HG03097 (cell line): ENCODE measurements around the gene MYO7B.

Experiments used
- ATAC-seq: cut with Tn5 transposase; IDR thresholded peaks from one replicate; pipeline ENCODE4 v1.9.1; 2021; ENCODE audit not compliant: unreplicated experiment, low FRiP score

The MYO7B gene

DNA sequence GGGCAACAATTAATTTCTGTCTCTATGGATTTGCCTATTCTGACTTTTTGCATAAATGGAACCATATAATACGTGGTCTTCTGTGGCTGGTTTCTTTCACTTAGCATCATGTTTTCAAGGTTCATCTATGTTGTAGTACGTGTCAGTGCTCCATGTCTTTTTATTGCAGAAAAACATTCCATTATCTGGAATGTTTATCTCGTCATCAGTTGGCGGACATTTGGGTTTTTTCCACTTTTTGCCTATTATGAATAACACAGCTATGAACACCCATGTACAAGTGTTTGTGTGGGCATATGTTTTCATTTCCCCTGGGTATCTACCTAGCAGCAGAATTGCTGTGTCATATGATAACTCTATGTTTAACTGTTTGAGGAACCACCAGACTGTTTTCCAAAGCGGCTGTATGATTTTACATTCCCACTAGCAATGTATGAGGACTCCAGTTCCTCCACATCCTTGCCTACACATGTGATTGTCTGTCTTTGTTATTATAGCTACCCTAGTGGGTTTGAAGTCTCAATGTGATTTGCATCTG is 49.9 kb downstream of the MYO7B start:
- no peak for ATAC-seq

DNA sequence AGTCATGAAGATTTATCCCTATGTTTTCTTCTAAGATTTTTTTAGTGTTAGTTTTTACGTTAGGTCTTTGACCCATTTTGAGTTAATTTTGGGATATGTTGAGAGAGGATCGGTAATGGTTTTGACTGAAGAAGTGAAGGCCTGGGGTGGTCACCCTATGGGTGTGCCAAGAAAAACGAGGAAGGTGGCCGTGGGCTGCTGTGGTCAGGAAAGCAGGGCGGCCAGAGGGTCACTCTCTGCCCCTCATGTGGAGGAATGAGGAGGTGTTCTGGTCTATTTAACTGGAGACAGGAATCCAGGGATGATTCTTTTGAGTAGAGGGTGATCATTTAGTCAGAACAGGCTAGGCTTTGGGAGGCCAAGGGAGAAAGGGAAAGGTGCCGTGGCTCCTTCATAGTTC is 50.7 kb downstream of the MYO7B start:
- ATAC-seq, result no peak

DNA sequence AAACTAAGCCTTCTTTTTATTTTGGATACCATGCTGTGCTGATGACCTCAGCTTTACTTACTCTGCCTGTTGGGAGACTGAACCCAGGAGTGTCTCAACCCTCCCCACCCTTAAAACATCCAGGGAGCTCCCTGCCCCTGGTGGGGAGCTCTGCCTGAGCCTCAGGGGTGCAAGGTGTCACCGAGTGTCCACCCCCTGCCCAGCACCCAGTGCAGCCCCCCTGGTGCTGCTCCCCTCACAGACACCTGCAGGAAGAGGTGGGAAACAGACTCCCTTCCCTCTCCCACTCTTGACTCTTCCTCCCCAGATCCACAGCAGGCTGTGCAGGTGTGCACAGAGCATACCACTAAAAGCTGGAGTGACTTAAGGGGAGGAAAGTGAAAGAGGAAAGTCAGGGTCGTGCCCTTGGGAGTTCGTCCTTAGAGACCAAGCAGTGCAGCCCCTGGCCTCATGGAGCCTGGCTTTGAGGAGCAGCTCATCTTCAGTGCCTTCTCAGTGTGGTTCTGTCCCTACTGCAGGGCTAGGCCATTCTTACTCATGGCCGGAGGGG is 51.3 kb downstream of the MYO7B start:
- no peak for ATAC-seq

DNA sequence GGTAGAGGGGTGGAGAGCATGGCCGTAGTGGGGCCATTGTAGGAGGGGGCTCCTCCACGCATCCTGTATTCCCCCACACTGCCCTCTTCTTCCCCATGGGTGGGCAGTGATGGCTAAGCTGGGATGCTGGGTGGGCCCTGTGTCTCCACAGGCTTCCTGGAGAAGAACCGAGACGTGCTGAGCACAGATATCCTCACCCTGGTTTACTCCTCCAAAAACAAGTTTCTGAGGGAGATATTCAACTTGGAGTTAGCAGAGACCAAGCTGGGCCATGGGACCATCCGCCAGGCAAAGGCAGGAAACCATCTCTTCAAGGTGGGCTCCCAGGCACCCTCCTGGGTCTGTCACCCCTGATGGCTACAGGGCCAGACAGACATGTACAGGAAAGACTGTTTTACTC is 52.8 kb downstream of the MYO7B start:
- no peak for ATAC-seq

DNA sequence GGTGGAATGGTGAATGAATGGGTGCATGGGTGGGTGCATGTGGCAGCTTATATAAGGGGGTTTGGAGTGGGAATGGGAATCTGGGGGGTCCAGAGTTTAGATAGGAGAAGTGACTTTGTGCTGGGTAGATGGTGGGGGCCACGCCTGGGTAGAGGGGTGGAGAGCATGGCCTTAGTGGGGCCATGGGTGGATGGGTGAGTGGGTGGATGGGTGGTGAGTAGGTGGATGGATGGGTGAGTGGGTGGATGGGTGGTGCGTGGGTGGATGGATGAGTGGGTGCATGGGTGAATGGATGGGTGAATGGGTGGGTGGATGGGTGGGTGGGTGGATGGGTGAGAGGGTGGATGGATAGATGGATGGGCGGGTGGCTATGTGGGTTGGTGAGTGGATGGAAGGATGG is 53.9 kb downstream of the MYO7B start:
- ATAC-seq, result no peak

DNA sequence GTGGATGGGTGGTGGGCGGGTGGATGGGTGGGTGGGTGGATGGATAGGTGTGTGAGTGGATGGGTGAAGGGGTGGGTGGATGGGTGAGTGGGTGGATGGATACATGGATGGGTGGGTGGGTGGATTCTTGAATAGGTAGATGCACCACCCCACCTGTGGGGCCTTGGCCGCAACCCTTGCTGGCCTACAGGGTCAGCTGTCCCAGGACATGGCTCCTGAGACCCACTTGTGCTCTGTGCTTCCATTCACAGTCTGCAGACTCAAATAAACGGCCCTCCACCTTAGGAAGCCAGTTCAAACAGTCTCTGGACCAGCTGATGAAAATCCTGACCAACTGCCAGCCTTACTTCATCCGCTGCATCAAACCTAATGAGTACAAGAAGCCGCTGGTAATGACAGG is 54.4 kb downstream of the MYO7B start:
- no peak for ATAC-seq

DNA sequence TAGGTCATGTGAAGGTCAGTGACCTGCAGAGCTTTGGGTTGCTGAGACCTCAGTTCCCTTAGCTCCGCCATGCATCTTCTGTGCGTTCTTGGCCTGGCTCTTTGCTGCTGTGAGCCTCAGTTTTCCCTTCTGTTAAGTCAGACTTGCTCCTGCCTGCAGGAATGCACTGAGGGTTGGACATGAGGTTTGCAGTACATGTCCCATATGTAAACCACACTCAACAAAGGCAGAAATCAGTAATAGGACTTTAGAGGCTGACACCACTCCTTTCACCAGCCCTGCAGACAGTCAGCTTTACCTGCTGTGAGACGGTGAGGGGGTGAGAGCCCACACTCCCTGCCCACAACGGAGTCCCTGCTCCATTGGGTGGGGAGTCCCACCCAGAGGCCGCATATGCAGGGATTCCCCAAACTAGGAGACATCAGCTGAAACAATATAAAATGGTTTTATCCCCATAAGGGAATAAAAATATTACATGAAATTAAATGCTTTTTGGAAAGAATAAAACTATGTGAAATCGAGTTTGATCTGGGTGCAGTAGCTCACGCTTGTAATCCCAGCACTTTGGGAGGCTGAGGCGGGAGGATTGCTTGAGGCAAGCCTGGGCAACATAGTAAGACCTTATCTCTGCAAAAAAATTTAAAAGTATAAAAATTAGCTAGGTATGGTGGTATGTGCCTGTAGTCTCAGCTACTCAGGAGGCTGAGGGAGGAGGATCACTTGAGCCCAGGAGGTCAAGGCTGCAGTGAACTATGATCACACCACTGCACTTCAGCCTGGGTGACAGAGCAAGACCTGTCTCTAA is 55.1 kb downstream of the MYO7B start:
- ATAC-seq, result no peak

DNA sequence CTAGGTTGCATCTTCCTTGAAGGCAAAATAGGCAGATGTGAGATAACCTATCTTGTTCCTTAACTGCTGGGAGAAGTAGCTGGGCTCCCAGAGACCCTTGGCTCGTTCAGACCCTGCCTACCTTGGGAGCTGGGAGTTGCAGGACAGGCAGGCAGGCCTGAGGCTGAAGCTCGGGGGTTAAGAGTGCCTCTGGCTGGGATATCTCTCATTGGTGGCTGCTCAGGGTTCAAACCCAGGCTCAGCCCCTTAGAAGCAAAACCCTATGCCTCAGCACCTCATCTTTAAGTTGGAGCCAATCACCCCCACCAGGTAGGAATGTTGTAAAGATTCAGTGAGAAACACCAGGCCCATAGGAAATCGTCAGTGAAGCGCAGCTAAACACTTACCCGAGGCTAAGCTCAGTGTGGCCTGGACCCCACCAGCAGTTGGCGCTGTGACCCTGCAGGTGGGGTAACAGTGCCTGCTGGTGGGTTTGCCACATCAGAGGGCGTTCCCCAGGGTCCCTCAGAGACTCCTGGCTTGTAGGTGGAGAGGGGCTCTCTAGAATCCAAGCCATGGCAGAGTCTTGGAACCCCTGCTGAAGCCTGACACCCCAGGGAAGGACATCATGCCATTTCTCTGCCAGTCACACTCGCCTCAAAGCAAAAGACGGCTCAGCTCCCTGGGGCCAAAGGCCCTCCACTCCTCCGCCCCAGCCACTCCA is 55.9 kb downstream of the MYO7B start:
- no peak for ATAC-seq

DNA sequence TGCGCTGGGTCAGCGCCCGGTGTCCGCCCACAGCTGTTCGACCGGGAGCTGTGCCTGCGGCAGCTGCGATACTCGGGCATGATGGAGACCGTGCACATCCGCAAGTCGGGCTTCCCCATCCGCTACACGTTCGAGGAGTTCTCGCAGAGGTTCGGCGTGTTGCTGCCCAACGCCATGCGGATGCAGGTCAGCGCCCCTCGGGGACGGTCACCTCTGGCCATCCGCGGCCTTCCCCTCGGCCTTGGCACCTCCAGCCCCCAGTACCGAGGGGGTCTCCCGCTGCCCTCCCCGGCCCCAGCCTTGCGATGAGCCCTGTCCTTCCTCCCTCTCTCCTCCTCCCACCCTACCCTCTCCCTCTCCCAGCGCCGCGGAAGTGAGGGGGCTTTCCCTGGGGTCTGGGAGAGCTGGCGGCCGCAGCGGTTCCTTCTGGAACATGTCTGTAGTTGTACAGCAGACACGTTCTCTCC is 57.3 kb downstream of the MYO7B start:
- no peak for ATAC-seq

DNA sequence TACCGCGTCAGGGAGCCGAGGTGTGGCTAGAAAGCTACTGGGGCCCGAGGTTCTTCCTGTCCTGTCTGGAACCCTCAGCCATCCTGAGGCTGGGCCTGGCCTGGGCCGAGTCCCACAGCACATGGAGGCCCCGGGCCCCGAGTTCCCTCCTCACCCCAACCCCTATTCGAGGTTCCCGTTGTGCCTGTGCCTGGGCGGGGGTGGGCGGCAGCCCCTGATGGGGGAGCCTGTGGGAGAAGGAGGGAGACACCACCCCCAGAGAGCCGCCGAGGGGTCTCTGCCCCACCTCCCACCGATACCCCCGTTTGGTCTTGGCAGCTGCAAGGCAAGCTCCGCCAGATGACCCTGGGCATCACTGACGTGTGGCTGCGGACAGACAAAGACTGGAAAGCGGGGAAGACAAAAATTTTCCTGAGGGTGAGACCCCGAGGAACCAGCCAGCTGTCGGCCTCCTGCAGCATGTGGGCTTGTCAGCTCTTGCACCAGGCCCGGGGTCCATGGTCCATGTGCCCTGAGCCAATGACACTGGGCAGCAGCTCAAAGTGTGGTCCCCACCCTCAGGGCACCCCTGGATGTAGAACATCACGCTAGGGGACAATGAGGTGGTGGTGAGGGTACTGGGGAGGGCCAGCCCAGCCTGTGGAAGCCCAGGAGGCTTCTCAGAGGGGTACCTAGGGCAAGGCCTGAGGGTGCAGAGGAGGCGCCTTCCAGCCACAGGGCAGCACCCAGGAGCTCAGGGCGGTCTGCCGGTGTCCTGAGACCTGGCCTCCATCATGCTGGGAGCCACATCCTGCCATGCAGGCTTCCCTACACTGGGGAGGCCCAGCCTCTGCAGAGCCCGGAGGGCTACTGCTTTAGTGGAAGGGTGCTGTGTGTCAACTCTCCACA is 58.0 kb downstream of the MYO7B start:
- ATAC-seq, result no peak

DNA sequence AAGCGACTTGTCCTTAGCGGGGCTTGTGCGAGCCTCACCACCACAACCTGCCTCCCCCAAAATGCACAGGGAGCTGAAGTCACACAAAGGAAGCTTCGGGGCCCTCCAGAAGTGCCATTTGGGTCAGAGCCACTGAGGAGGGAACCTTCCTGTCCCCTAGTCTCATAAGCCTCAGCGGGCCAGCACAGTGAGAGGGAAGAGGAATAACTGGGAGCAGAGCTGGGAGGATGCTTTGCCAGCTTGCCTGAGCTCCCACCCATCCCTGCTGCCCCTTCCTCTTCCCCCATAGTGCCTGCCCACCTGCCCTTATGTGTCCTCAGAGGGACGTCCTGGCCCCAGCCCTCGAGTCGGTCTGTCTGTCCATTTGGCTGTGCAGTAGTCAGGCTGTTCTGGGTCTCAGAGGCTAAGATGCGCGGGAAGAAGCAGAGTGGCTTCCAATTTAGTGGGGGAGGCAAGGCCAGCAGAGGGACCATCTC is 58.7 kb downstream of the MYO7B start:
- ATAC-seq, result no peak

DNA sequence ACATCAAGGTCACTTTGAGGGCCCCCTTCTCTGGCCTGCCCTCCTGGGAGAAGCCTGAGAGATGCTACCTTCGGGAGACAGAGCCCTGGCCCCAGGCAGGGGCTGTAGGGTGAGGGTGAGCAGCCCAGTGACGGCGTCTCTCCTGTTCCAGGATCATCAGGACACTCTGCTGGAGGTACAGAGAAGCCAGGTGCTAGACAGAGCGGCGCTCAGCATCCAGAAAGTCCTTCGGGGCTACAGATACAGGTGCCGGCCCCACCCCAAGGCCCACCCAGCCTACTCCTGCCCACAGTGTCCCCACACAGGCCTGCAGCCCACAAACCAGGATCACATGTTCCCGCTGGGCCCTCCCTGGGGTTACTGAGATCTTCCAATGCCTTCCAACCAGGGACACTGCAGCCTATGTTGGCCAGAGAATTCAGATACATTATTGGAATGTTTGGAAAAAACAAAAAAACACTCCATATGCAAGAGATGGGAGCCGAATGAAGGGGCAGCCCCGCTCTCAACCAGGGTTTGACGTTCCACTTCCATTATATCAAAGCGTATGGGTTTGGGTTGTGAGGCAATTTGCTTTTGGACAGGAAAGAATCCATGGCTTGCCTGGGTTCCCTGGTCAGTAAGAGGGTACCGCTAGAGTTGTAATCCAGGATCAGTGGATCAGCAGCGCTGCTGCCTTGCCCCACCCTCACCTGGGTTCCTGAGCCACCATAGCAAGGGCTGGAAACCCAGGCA is 61.0 kb downstream of the MYO7B start:
- ATAC-seq, result no peak

DNA sequence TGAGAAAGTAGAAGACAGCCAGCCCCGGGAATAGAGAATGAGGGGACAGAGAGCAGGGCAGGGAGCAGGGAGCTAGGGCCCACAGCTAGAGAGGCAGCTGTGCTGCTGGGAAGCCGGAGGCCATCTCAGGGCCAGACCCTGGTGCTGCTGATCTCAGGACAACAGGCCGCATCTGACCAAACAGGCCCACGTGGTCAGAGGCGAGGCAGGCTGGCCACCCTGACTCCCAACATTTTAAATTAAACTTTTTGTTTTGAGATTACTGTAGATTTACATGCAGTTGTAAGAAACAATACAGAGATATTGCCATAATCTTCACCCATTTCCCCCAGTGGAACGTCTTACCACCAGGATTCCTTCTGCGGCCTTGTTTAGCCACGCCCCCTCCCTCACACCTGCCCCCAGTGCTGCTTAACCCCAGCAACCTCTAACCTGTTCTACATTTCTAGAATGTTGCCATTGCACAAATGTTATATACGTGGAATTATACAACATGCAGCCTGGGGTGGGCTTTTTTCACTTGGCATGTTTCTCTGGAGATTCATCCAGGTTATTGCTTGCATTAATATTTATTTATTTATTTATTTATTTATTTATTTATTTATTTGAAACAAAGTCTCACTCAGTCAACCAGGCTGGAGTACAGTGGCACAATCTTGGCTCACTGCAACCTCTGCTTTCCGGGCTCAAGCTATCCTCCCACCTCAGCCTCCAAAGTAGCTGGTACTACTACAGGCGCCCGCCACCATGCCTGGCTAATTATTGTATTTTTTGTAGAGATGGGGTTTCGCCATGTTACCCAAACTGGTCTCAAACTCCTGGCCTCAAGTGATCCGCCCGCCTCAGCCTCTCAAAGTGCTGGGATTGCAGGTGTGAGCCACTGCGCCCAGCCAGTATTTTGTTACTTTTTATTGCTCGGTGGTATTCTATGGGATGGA is 61.8 kb downstream of the MYO7B start:
- no peak for ATAC-seq

DNA sequence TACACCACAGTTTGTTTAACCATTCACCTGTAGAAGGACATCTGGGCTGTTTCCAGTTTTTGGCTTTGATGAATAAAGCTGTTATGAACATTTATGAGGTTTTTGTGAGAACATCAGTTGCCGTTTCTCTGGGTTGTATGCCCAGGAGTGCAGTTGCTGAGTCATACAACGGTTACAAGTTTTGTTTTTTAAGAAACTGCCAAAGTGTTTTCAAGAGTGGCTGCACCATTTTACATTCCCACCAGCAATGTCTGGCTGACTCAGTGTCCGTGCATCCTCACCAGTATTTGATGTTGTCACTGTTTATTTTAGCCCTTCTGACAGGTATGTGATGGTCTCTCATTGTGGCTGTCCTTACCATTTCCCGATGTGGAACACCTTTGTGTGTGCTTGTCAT is 62.5 kb downstream of the MYO7B start:
- no peak for ATAC-seq

DNA sequence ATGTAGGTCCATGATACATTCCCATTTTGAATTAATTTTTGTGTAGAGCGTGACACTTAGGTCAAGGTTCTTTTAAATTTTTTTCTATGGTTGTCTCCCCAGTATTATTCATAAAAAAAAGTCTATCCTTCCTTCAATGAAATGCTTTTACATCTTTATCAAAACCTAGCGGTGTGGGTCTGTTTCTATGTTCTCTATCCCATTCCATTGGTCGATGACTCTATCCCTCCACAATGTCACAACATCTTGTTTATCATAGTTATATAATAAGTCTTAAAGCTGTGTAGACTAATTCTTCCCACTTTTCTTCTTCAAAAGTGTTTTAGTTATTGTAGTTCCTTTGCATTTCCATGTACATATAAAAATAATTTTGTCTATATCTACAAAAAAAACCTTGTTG is 63.2 kb downstream of the MYO7B start:
- no peak for ATAC-seq

DNA sequence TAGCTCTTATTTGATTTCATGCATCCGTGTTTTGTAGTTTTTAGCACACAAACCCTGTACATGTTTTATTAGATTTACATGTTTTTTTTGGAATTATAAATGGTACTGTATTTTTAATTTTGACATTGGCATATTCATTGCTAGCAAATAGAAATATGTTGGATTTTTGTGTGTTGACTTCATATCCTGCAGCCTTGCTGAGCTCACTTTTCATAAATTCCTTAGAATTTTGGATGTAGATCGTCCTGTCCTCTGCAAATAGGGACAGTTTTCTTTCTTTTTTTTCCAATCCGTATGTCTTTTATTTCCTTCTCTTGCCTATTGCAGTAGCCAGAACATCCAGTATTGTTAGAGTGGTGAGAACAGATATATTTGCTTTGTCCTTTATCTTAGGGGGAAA is 63.7 kb downstream of the MYO7B start:
- ATAC-seq, result no peak

DNA sequence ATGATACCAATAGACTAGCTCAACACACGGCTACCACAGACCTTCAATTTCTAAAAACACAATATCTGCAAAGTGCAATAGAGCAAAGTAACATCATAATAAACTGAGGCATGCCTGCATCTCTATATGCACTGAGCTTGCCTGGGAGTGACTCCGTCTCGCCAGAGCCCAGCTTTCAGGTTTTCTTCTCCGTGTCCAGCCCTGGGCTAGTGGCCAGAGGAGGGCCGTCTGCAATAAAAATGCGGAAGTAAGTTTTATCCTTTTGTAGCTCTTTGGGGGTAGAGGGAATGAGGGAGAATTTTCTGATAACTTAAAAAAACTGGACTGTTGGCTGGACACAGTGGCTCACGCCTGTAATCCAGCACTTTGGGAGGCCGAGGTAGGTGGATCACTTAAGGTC is 69.5 kb downstream of the MYO7B start:
- ATAC-seq, result no peak

DNA sequence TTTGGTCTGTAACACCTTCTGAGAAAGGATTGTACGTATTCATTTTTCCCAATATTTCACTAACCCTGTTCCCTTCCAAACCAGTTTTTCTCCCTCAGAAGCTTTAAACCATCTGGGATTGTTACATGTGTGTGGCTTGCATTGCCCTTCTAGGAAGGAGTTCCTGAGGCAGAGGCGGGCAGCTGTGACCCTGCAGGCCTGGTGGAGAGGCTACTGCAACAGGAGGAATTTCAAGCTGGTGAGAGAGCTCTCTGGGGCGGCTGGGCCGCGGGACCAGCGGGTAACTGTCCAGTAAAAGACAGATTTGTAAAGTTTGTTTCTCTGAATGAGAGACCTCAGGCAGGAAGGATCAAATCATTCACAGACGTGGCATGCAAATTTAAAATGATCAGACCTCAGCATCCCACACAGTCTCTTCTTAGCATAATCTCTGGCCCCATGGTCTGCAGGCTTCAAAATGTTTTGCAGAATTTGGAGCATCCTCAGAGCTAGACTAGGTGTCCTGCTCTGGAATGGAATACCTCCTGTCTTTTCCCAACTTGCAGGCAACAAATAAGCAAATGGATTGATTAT is 70.3 kb downstream of the MYO7B start:
- no peak for ATAC-seq
